OCI-LY1 (cell line): ENCODE results near the gene SATB1.

Experiments
- H2AFZ ChIP-seq: fragments of 200-600 bp; sonication (generic), shearing (Covaris generic); 2 replicates; pipeline ENCODE4 v1.6.0; 2014; ENCODE audit warnings: antibody characterized with exemption, mild to moderate bottlenecking, low read length
- H3F3A ChIP-seq: fragments of 200-600 bp; sonication (generic), shearing (Covaris generic); 2 replicates; pipeline ENCODE4 v1.6.0; 2014; ENCODE audit warnings: mild to moderate bottlenecking, antibody characterized with exemption, low read length, moderate library complexity; ENCODE audit not compliant: insufficient read depth
- H3K27ac ChIP-seq: fragments of 200-600 bp; sonication (generic); 2 replicates; pipeline ENCODE4 v1.5.1; 2014; ENCODE audit warnings: low read length, mixed run types, mild to moderate bottlenecking, low read depth; ENCODE audit not compliant: poor library complexity, severe bottlenecking
- H3K27me3 ChIP-seq: fragments of 200-600 bp; sonication (generic); 2 replicates; pipeline ENCODE4 v1.6.0; 2014; ENCODE audit warnings: antibody characterized with exemption, mild to moderate bottlenecking, low read length, moderate library complexity; ENCODE audit not compliant: insufficient read depth
- H3K36me3 ChIP-seq: fragments of 200-600 bp; sonication (generic); 2 replicates; pipeline ENCODE4 v1.6.1; 2014; ENCODE audit warnings: mild to moderate bottlenecking, antibody characterized with exemption, low read length, moderate library complexity, mixed read lengths; ENCODE audit not compliant: insufficient read depth
- H3K4me1 ChIP-seq: fragments of 200-600 bp; sonication (generic); 2 replicates; pipeline ENCODE4 v1.5.1; 2014; ENCODE audit warnings: mild to moderate bottlenecking, low read length, moderate library complexity; ENCODE audit not compliant: insufficient read depth, severe bottlenecking
- H3K4me2 ChIP-seq: fragments of 200-600 bp; sonication (generic), shearing (Covaris generic); 2 replicates; pipeline ENCODE4 v1.6.1; 2014; ENCODE audit warnings: low read length
- H3K4me3 ChIP-seq: fragments of 200-600 bp; sonication (generic); 2 replicates; pipeline ENCODE4 v1.5.1; 2014; ENCODE audit warnings: low read length, low read depth, mild to moderate bottlenecking, mixed read lengths; ENCODE audit not compliant: poor library complexity, severe bottlenecking
- H3K79me2 ChIP-seq: fragments of 200-600 bp; shearing (Covaris generic); 2 replicates; pipeline ENCODE4 v1.6.1; 2016; ENCODE audit warnings: mixed run types, low read length, mixed read lengths; ENCODE audit not compliant: insufficient read depth
- H3K9ac ChIP-seq: fragments of 200-600 bp; sonication (generic), shearing (Covaris generic); 2 replicates; pipeline ENCODE4 v1.6.1; 2014; ENCODE audit warnings: mild to moderate bottlenecking, low read length, mixed read lengths
- H3K9me2 ChIP-seq: fragments of 200-600 bp; sonication (generic), shearing (Covaris generic); 2 replicates; pipeline ENCODE4 v1.6.1; 2014; ENCODE audit warnings: low read depth, mild to moderate bottlenecking, low read length, mixed read lengths
- H3K9me3 ChIP-seq: fragments of 200-600 bp; shearing (Covaris generic); 2 replicates; pipeline ENCODE4 v1.6.1; 2014; ENCODE audit warnings: low read length, mixed read lengths
- H4K20me1 ChIP-seq: fragments of 200-600 bp; sonication (generic), shearing (Covaris generic); 2 replicates; pipeline ENCODE4 v1.6.0; 2016; ENCODE audit warnings: mild to moderate bottlenecking, low read length; ENCODE audit not compliant: insufficient read depth
- CTCF ChIP-seq: fragments of 200-600 bp; sonication (generic), shearing (Covaris generic); IDR thresholded peaks from 2 replicates; pipeline ENCODE4 v1.5.1; 2017; ENCODE audit warnings: mild to moderate bottlenecking, antibody characterized with exemption, low read length, moderate library complexity, mixed read lengths
- EZH2 ChIP-seq: fragments of 200-600 bp; sonication (generic), shearing (Covaris generic); IDR thresholded peaks from 2 replicates; pipeline ENCODE4 v1.8.0; 2017; ENCODE audit warnings: borderline replicate concordance, mixed run types, mild to moderate bottlenecking, antibody characterized with exemption, low read length, moderate library complexity, mixed read lengths

The SATB1 gene

GRCh38 chr3:18440066-18440722 is 15.1 kb upstream of the SATB1 start:
- Histone ChIP-seq H3K4me3 (peak overlapping the region; percentile 9), H3K79me2 (no peaks in the 10 kb centered on the region; the same call in 1 of the 2 replicates), H3K4me2 (peak overlapping the region; percentile 35; the same call in 1 of the 2 replicates), H3K9me2 (no peaks in the 10 kb centered on the region), H3F3A (no peaks in the 10 kb centered on the region), H4K20me1 (no peaks in the 10 kb centered on the region), H3K4me1 (peaks cover 33% of the 10 kb centered on the region), H3K27ac (no peak overlapping the region), H3K36me3 (no peaks in the 10 kb centered on the region), H2AFZ (no peak overlapping the region), H3K27me3 (no peaks in the 10 kb centered on the region), H3K9me3 (no peaks in the 10 kb centered on the region), H3K9ac (no peak overlapping the region)
- TF ChIP-seq EZH2 (no peak), CTCF (no peak)

GRCh38 chr3:18439281-18439680 is 14.1 kb upstream of the SATB1 start:
- peaks cover 33% of the 10 kb centered on the region for H3K4me1 ChIP-seq
- H4K20me1 ChIP-seq = no peaks in the 10 kb centered on the region
- no peaks in the 10 kb centered on the region for H3F3A ChIP-seq
- H3K27ac ChIP-seq = no peak overlapping the region
- no peaks in the 10 kb centered on the region for H3K9me2 ChIP-seq
- no peak overlapping the region for H2AFZ ChIP-seq
- no peak overlapping the region for H3K4me3 ChIP-seq
- H3K9me3 ChIP-seq = no peaks in the 10 kb centered on the region
- no peak overlapping the region for H3K4me2 ChIP-seq
- no peaks in the 10 kb centered on the region; the same call in 1 of the 2 replicates for H3K79me2 ChIP-seq
- H3K36me3 ChIP-seq = no peaks in the 10 kb centered on the region
- TF ChIP-seq EZH2 = no peak
- TF ChIP-seq CTCF = no peak
- H3K27me3 ChIP-seq = no peaks in the 10 kb centered on the region
- H3K9ac ChIP-seq = no peak overlapping the region

GRCh38 chr3:18438586-18438985 is 13.4 kb upstream of the SATB1 start:
- no peaks in the 10 kb centered on the region for H3K36me3 ChIP-seq
- H3K27me3 ChIP-seq = no peaks in the 10 kb centered on the region
- no peak overlapping the region for H2AFZ ChIP-seq
- H3K79me2 ChIP-seq = no peaks in the 10 kb centered on the region; the same call in 1 of the 2 replicates
- H3K4me3 ChIP-seq = peak overlapping the region; percentile 2
- no peaks in the 10 kb centered on the region for H3K9me3 ChIP-seq
- TF ChIP-seq EZH2 = no peak
- no peak for TF ChIP-seq CTCF
- H3K4me2 ChIP-seq = no peak overlapping the region; the same call in 1 of the 2 replicates
- no peak overlapping the region for H3K9ac ChIP-seq
- H4K20me1 ChIP-seq = no peaks in the 10 kb centered on the region
- no peaks in the 10 kb centered on the region for H3K9me2 ChIP-seq
- H3F3A ChIP-seq = no peaks in the 10 kb centered on the region
- no peak overlapping the region for H3K27ac ChIP-seq
- peaks cover 33% of the 10 kb centered on the region for H3K4me1 ChIP-seq
